Measurements from ENCODE around the gene PEX19.

Gene PEX19

DNA sequence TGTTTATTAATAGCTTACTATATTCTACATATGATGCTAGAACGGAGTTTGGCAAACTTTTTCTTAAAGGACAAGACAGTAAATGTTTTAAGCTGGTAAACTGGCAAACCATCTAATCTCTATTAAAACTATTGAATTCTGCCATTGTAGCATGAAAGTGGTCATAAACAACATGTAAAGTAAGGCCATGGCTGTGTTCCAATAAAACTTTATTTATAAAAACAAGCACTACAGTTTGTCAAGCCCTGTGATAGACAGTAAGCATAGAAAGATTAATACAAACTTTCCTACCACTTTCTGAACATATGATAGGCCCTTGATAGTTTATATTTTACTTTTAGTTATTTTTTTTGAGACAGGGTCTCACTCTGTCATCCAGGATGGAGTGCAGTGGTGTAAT is 57.4 kb downstream of the PEX19 start:
- TF ChIP-seq, protein P1, sequence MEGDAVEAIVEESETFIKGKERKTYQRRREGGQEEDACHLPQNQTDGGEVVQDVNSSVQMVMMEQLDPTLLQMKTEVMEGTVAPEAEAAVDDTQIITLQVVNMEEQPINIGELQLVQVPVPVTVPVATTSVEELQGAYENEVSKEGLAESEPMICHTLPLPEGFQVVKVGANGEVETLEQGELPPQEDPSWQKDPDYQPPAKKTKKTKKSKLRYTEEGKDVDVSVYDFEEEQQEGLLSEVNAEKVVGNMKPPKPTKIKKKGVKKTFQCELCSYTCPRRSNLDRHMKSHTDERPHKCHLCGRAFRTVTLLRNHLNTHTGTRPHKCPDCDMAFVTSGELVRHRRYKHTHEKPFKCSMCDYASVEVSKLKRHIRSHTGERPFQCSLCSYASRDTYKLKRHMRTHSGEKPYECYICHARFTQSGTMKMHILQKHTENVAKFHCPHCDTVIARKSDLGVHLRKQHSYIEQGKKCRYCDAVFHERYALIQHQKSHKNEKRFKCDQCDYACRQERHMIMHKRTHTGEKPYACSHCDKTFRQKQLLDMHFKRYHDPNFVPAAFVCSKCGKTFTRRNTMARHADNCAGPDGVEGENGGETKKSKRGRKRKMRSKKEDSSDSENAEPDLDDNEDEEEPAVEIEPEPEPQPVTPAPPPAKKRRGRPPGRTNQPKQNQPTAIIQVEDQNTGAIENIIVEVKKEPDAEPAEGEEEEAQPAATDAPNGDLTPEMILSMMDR (IDR thresholded peaks at IDR 0.05) = no peak

DNA sequence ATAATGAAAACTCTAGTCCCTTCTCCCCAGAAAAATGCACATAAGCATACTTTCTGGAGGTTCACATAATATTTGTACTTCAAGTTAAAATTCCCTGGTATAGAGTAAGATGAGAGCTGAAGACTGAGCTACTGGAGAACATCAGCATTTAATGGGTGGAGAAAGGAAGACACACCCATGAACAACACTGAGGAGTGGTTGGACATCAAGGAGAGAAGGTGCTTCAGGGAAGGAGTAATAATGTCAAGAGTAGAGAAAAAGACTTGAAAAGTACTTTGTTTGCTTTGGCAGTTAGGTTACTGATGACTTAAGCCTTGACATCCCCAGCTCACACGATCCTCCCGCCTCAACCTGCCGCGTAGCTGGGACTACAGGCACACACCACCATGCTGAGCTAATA is 57.9 kb downstream of the PEX19 start:
- TF ChIP-seq, protein P1 (IDR thresholded peaks at IDR 0.05) = no peak
